HEK293 (cell line): ENCODE data around the gene ENDOG.

Experiments used
- CTCF ChIA-PET: fragments of 350-600 bp; formaldehyde crosslinking; extraction: SDS; loops from one replicate; lab custom pipeline; 2021; ENCODE audit warnings: antibody characterized with exemption; lab: Yijun Ruan, JAX
- POLR2A ChIA-PET: fragments of 300-600 bp; formaldehyde crosslinking; extraction: SDS; loops from one replicate; lab custom pipeline; 2020; ENCODE audit warnings: antibody characterized with exemption, inconsistent platforms; lab: Yijun Ruan, JAX
- H3K27ac ChIP-seq: fragments of 200-500 bp; sonication (Bioruptor generic); 2 replicates; pipeline ENCODE4 v1.5.1; 2014; ENCODE audit warnings: low read depth, low read length, control low read depth, inconsistent platforms; ENCODE audit errors: extremely low read depth
- H3K36me3 ChIP-seq, 2 experiments: fragments of 200-500 bp in 1 of 2; sonication (Bioruptor generic) in 1 of 2; 1 replicate in 1 of 2; 2 replicates in 1 of 2; pipeline ENCODE4 v1.5.1; 2014 to 2017; ENCODE audit warnings: inconsistent platforms in 2 of 2, low read length in 2 of 2; ENCODE audit not compliant: control insufficient read depth in 2 of 2, insufficient read depth in 1 of 2
- H3K4me1 ChIP-seq: fragments of 200-500 bp; sonication (Bioruptor generic); 2 replicates; pipeline ENCODE4 v1.5.1; 2014; ENCODE audit warnings: mild to moderate bottlenecking, low read length, inconsistent platforms; ENCODE audit not compliant: control insufficient read depth, insufficient read depth
- H3K4me3 ChIP-seq: 2 replicates; pipeline ENCODE4 v1.5.1; 2011; ENCODE audit warnings: low read depth, mild to moderate bottlenecking, control low read depth, low read length, moderate library complexity
- H3K9me3 ChIP-seq: fragments of 200-500 bp; sonication (Bioruptor generic); 2 replicates; pipeline ENCODE4 v1.5.1; 2014; ENCODE audit warnings: low read depth, low read length, inconsistent platforms; ENCODE audit not compliant: control insufficient read depth, insufficient read depth
- OVOL3 ChIP-seq: fragments of 450-650 bp; formaldehyde crosslinking; IDR thresholded peaks from 2 replicates; pipeline ENCODE4 v1.5.1; 2016; ENCODE audit warnings: missing biosample characterization, missing genetic modification characterization
- RBAK ChIP-seq: fragments of 450-650 bp; formaldehyde crosslinking; IDR thresholded peaks from 2 replicates; pipeline ENCODE4 v1.5.1; 2016; ENCODE audit warnings: missing biosample characterization, missing genetic modification characterization
- SCRT1 ChIP-seq: fragments of 450-650 bp; formaldehyde crosslinking; IDR thresholded peaks from 2 replicates; pipeline ENCODE4 v1.5.1; 2016; ENCODE audit warnings: missing biosample characterization, missing genetic modification characterization, borderline replicate concordance
- SCRT2 ChIP-seq: fragments of 450-650 bp; formaldehyde crosslinking; IDR thresholded peaks from 2 replicates; pipeline ENCODE4 v1.5.1; 2016; ENCODE audit warnings: missing biosample characterization, missing genetic modification characterization
- ZBTB17 ChIP-seq: fragments of 450-650 bp; formaldehyde crosslinking; IDR thresholded peaks from 2 replicates; pipeline ENCODE4 v1.5.1; 2016; ENCODE audit warnings: missing biosample characterization, missing genetic modification characterization
- ZBTB20 ChIP-seq: fragments of 450-650 bp; formaldehyde crosslinking; IDR thresholded peaks from 2 replicates; pipeline ENCODE4 v1.5.1; 2016; ENCODE audit warnings: missing biosample characterization, missing genetic modification characterization
- ZBTB48 ChIP-seq: fragments of 450-650 bp; formaldehyde crosslinking; IDR thresholded peaks from 2 replicates; pipeline ENCODE4 v1.5.1; 2016; ENCODE audit warnings: missing biosample characterization, missing genetic modification characterization
- ZFP41 ChIP-seq: fragments of 450-650 bp; formaldehyde crosslinking; IDR thresholded peaks from 2 replicates; pipeline ENCODE4 v1.5.1; 2016; ENCODE audit warnings: missing biosample characterization, missing genetic modification characterization, borderline replicate concordance
- ZNF174 ChIP-seq: fragments of 450-650 bp; formaldehyde crosslinking; IDR thresholded peaks from 2 replicates; pipeline ENCODE4 v1.5.0; 2017; ENCODE audit warnings: missing biosample characterization, mild to moderate bottlenecking, missing genetic modification characterization
- ZNF335 ChIP-seq: fragments of 450-650 bp; formaldehyde crosslinking; conservative IDR thresholded peaks from 2 replicates; pipeline ENCODE4 v1.5.1; 2016; ENCODE audit warnings: missing biosample characterization, missing genetic modification characterization
- ZNF394 ChIP-seq: fragments of 450-650 bp; formaldehyde crosslinking; IDR thresholded peaks from 2 replicates; pipeline ENCODE4 v1.5.1; 2016; ENCODE audit warnings: missing biosample characterization, missing genetic modification characterization, mild to moderate bottlenecking, moderate library complexity, borderline replicate concordance
- ZNF423 ChIP-seq: fragments of 450-650 bp; formaldehyde crosslinking; IDR thresholded peaks from 2 replicates; pipeline ENCODE4 v1.5.1; 2016; ENCODE audit warnings: missing biosample characterization, missing genetic modification characterization
- ZNF426 ChIP-seq: fragments of 450-650 bp; formaldehyde crosslinking; IDR thresholded peaks from 2 replicates; pipeline ENCODE4 v1.5.1; 2017; ENCODE audit warnings: missing biosample characterization, missing genetic modification characterization, mild to moderate bottlenecking, inconsistent platforms, moderate library complexity
- ZNF48 ChIP-seq: fragments of 450-650 bp; formaldehyde crosslinking; IDR thresholded peaks from 2 replicates; pipeline ENCODE4 v1.5.1; 2016; ENCODE audit warnings: missing biosample characterization, missing genetic modification characterization
- ZNF560 ChIP-seq: fragments of 450-650 bp; formaldehyde crosslinking; IDR thresholded peaks from 2 replicates; pipeline ENCODE4 v1.5.1; 2017; ENCODE audit warnings: missing biosample characterization, missing genetic modification characterization, borderline replicate concordance
- ZNF623 ChIP-seq: fragments of 450-650 bp; formaldehyde crosslinking; IDR thresholded peaks from 2 replicates; pipeline ENCODE4 v1.5.1; 2016; ENCODE audit warnings: missing biosample characterization, missing genetic modification characterization
- ZNF777 ChIP-seq: fragments of 450-650 bp; formaldehyde crosslinking; IDR thresholded peaks from 2 replicates; pipeline ENCODE4 v1.5.1; 2017; ENCODE audit warnings: missing biosample characterization, missing genetic modification characterization, borderline replicate concordance
- ZNF792 ChIP-seq: fragments of 450-650 bp; formaldehyde crosslinking; IDR thresholded peaks from 2 replicates; pipeline ENCODE4 v1.5.1; 2016; ENCODE audit warnings: missing biosample characterization, missing genetic modification characterization
- TF ChIP-seq, protein P1 (sequence below): fragments of 450-650 bp; formaldehyde crosslinking; IDR thresholded peaks from 2 replicates; pipeline ENCODE4 v1.5.1; 2016; ENCODE audit warnings: missing biosample characterization, missing genetic modification characterization
- TF ChIP-seq, protein P2 (sequence below): fragments of 450-650 bp; formaldehyde crosslinking; IDR thresholded peaks from 2 replicates; pipeline ENCODE4 v1.5.1; 2016; ENCODE audit warnings: missing biosample characterization, missing genetic modification characterization, low read depth

The ENDOG gene

GRCh38 chr9:128770286-128771030, 47.8 kb upstream of the ENDOG start:
- no peaks in the 10 kb centered on the region for H3K4me1 ChIP-seq
- no peaks in the 10 kb centered on the region for H3K9me3 ChIP-seq
- CTCF ChIA-PET: interaction anchor here (0.6 to 1.3 kb wide), 5 partner anchors 12 to 109 kb away, joined by 3 to 7 read pairs (median 5); partner anchors contain the start of gene ENDOG
- POLR2A ChIA-PET: interaction anchor here (0.5 to 1.1 kb wide), 5 partner anchors 9 to 409 kb away, joined by 4 to 5 read pairs (median 5); partner anchors contain the start of genes ENDOG and SPOUT1
- peak; percentile 97 for TF ChIP-seq ZNF623 (tag by site-specific recombination)
- TF ChIP-seq RBAK (tag by site-specific recombination): no peak
- no peak for TF ChIP-seq ZFP41
- H3K27ac ChIP-seq: no peak overlapping the region
- peaks cover 0 to 16% of the 10 kb centered on the region in 2 experiments; a peak in 1 of 3 replicates for H3K36me3 ChIP-seq
- peak overlapping the region; percentile 64 for H3K4me3 ChIP-seq

- Histone ChIP-seq H3K36me3 (peaks cover 0 to 16% of the 10 kb centered on the region in 2 experiments; a peak in 1 of 3 replicates), H3K4me1 (no peaks in the 10 kb centered on the region), H3K27ac (peak overlapping the region; percentile 62), H3K4me3 (peak overlapping the region; percentile 64), H3K9me3 (no peaks in the 10 kb centered on the region)
- TF ChIP-seq SCRT2 (tag by site-specific recombination) (peak; percentile 97), ZNF777 (0 out of 2 replicates have a peak, but pooled peaks have one; percentile 32), ZBTB17 (0 out of 2 replicates have a peak, but pooled peaks have one; percentile 6), ZNF792 (tag by site-specific recombination) (no peak), ZNF174 (tag by site-specific recombination) (no peak), SCRT1 (tag by site-specific recombination) (peak; percentile 89), ZNF335 (tag by site-specific recombination) (peak; percentile 87), ZBTB48 (tag by site-specific recombination) (peak; percentile 61), ZBTB20 (tag by site-specific recombination) (peak; percentile 92), ZNF560 (tag by site-specific recombination) (no peak)
- ChIA-PET CTCF (interaction anchor here (0.9 to 1.3 kb wide), 4 partner anchors 17 to 108 kb away, joined by 4 to 7 read pairs (median 6); partner anchors contain the start of gene ENDOG), POLR2A (interaction anchor here (0.5 to 1.1 kb wide), 5 partner anchors 10 to 410 kb away, joined by 4 to 5 read pairs (median 5); partner anchors contain the start of genes ENDOG and SPOUT1)
Observed at GRCh38 chr9:128771094-128771721, 47.1 kb upstream of the ENDOG start.

DNA sequence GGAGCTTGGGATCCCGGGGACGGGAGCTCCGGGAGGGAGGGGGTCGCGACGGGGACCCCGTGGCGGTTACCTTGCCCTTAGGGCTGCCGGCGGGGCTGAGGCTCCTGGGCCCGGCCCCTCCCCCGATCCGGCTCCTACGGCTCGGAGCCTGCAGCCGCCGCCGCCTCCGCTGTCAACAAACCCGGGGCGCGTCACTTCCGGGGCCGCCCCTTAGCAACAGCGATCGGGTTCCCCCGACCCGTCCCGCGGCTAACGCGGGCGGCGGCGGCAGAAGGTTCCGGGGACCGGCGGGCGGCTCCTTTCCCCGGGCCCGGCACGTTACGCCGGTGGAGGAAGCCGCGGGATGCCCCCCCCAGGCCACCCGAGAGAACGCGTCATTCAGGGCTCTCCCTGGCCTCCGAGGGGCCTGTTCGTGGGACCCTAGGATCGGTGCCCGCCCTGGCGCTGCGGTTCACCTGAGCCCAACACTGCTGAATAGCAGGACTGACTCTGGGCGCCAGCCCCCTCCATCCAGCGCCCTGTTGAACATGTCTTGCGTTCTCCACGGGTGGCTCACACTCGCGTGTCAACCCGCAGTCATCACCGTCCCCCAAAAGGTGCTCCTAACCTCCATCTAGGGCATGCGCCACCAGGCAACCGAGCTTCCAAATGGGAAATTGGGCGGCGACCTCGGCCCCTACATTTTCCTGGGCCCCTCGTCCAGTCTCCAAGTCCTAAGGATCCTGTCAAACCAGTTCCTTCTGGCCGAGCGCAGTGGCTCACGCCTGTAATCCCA, 46.4 kb upstream of the ENDOG start, which contains the start of gene ZER1:
Gene ZER1, minus strand, starts transcription at position 183 of the 775 bp plus-strand sequence. CDS start 16,362 bp downstream, outside the sequence.
- peaks cover 0 to 16% of the 10 kb centered on the region in 2 experiments; a peak in 1 of 3 replicates for H3K36me3 ChIP-seq
- H3K9me3 ChIP-seq: no peaks in the 10 kb centered on the region
- ChIA-PET CTCF (interaction anchor here (0.9 to 1.5 kb wide), 5 partner anchors 14 to 46 kb away, joined by 3 to 7 read pairs (median 5); partner anchors contain the start of gene ENDOG), POLR2A (interaction anchor here (1.0 to 1.2 kb wide), 5 partner anchors 11 to 58 kb away, joined by 3 to 5 read pairs (median 4); partner anchors contain the start of genes ENDOG and SPOUT1)
- H3K4me3 ChIP-seq: peak within 1 kb of the TSS; percentile 64
- no peaks in the 10 kb centered on the region for H3K4me1 ChIP-seq
- peak within 1 kb of the TSS; percentile 85 for H3K27ac ChIP-seq
- no peak; the same call in 1 of the 2 replicates for TF ChIP-seq ZNF394 (tag by site-specific recombination)
- TF ChIP-seq ZNF48 (tag by site-specific recombination): no peak
- TF ChIP-seq ZNF423 (tag by site-specific recombination): no peak
- TF ChIP-seq, protein P1, sequence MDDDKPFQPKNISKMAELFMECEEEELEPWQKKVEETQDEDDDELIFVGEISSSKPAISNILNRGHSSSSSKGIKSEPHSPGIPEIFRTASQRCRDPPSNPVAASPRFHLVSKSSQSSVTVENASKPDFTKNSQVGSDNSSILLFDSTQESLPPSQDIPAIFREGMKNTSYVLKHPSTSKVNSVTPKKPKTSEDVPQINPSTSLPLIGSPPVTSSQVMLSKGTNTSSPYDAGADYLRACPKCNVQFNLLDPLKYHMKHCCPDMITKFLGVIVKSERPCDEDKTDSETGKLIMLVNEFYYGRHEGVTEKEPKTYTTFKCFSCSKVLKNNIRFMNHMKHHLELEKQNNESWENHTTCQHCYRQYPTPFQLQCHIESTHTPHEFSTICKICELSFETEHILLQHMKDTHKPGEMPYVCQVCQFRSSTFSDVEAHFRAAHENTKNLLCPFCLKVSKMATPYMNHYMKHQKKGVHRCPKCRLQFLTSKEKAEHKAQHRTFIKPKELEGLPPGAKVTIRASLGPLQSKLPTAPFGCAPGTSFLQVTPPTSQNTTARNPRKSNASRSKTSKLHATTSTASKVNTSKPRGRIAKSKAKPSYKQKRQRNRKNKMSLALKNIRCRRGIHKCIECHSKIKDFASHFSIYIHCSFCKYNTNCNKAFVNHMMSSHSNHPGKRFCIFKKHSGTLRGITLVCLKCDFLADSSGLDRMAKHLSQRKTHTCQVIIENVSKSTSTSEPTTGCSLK (tag by site-specific recombination): no peak
- peak; percentile 62; the same call in 1 of the 2 replicates for TF ChIP-seq OVOL3 (tag by site-specific recombination)
- TF ChIP-seq ZNF426 (tag by site-specific recombination): no peak
- TF ChIP-seq, protein P2, sequence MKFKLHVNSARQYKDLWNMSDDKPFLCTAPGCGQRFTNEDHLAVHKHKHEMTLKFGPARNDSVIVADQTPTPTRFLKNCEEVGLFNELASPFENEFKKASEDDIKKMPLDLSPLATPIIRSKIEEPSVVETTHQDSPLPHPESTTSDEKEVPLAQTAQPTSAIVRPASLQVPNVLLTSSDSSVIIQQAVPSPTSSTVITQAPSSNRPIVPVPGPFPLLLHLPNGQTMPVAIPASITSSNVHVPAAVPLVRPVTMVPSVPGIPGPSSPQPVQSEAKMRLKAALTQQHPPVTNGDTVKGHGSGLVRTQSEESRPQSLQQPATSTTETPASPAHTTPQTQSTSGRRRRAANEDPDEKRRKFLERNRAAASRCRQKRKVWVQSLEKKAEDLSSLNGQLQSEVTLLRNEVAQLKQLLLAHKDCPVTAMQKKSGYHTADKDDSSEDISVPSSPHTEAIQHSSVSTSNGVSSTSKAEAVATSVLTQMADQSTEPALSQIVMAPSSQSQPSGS (tag by site-specific recombination): peak; percentile 40; the same call in 1 of the 2 replicates
